DMS79 treated with DMSO at 0.1 percent for 48 hours (cell line): ENCODE results near the gene DNPEP.
"Not testable (repeated sequence)": the region's sequence is repeated elsewhere in the genome, so short reads cannot be mapped to it uniquely, and the experiment has no call there.

ENCODE experiments used
- DNase-seq: peaks from one replicate; lab custom pipeline; 2025; lab: John Stamatoyannopoulos, UW

DNPEP gene

DNA sequence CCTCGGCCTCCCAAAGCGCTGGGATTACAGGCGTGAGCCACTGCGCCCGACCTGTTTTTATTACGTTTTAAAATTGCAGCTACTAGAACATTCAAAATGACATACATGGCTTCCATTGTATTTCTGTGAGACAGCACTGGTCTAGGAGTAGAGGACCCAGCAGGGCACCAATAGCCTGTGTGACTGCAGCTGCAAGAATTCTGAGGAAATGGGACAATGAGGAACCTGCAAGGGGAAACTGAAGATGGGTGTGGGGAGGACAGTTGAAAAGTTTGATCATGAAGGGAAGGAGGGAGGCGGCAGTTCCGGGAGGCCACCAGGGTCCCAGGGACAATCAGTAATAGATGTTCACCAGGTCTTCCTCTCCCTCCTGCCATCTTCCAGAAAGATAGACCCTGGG is 13.9 kb upstream of the DNPEP start:
- no peak for DNase-seq

DNA sequence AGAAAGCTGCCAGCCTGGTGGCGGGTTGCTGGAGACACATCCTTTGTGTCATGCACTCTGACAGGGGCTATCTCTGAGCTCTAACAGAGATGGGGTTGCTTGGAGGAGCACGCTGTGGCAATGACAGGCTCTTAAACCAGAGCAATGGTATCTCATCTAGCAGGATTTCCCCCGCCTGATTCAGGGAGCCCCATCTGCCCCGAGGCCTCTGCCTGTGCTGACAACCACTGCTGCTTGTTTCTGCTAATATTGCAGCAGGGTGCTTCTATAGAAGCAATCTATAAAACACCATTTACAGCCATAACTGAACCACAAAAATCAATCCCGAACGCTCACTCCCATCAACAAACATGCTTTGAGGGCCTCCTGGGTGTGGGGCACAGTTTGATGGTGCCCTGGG is 12.8 kb upstream of the DNPEP start:
- no peak for DNase-seq

DNA sequence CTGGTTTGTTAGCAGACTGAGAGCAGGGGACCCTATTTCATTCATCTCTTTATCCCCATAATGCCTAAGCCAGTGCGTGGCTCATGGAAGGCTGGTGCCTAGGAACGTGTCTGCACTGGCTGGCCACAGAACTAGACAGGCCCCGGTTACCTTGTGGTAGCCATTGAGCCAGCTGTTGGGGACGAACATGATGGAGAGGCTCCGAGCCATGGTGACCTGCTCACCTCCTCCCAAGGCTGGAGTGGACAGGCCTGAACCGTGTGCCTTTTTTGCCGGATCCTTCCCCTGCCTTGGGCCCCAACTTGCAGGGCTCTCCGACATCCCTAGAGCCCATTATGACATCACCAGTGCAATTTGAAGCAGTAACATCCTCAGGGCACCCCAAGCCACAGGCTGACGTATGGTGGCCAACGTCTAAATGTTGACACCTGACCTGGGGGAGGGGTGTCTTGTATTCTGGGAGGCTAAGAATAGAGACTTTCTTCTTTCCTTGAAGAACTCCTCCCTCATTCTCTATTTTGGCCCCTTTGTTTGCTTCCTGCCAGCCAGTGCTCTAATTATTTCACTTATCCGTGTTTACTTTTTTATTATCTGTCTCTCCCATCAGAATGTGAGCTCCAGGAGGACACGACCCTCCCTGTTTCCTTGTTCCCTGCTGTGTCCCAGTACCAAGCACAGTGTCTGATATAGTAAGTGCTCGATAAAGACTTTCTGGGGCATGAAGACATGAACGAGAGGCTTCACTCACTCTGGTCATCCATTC is 12.2 kb upstream of the DNPEP start:
- DNase-seq: no peak

DNA sequence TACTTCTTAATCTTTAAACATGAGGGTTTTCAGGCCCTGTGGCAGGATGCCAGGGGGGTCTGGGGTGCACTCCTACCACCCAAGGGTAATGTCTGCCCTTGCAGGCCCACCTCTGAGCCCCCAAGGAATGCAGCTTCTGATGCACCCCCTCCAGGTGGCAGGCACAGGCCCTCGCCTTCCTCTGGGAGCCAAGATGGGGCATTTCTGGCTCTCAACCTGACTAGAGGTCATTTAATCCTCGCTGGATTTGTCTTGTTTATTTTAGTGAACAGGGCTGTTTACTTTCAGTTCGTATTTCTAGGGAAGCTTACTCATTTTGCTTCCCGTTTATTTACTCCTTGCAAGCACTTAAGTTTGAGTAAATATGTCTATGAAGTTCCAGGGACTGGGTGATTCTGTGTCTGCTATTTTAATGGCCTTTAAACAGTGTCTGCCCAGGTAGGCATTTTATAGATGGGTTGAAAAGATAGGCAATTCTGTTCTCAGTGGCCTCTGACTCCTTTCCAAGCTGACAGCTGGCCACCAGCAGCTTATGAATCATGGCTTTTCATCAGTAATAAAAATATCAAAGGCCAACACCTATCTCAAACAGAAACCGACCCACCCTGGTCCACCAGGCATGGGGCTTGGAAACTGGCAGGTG is 11.1 kb upstream of the DNPEP start:
- peak; percentile 71 for DNase-seq

DNA sequence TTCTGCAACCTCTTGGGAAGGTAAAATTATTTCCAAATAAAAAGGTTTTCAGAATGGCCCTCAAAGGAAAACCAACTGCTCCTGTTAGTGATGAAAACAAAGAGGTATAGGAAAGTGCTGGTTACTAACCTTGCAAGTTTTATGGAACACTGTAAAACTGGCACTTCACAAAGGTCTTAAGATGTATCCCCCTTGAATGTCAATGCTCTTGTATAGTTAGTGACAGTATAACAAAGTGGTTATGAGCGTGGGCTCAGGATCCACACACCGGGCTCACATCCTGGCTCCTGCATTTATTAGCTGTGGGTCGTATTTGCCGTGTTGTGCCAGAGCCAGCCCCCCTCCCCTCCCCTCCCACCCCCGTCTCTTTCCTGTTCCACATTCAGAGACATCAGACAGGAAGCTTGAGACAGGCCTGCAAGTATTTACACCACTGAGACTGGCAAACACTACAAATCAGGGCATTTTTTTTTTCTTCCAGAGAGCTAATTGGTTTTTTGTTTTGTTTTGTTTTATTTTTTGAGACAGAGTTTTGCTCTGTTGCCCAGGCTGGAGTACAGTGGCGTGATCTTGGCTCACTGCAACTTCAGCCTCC is 9.2 kb upstream of the DNPEP start:
- DNase-seq: no peak

DNA sequence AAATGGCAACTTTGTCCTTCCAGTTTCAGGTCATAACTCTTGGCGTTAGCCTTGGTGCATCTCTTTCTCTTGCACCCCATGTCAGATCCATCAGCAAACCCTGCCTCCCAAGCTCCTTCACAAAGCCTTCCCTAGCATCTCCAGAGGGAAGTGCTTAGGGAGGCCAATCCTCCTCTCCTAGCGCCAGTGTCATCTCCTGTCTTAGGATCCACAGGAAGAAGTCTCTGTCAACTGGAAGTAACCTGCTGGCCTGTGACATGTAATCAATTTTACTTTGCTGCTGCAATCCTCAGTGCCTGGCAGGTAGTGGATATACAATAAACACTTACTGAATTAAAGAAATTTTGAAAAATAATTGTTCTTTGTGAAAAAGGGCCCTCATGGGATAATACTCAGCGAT is 7.9 kb upstream of the DNPEP start:
- DNase-seq: no peak

DNA sequence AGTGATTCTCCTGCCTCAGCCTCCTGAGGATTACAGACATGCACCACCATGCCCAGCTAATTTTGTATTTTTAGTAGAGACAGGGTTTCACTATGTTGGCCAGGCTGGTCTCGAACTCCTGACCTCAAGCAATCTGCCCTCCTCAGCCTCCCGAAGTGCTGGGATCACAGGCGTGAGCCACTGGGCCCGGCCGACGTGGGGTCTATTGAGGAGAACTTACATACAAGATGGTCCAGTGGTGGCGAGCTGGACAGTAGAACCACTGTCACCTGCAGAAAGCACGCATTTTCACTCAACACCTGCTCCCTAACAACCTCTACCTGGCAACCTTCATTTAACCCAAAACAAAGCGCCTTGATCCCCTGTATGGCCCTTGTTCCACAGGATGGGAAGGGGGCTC is 7.3 kb upstream of the DNPEP start:
- not testable (repeated sequence) for DNase-seq

DNA sequence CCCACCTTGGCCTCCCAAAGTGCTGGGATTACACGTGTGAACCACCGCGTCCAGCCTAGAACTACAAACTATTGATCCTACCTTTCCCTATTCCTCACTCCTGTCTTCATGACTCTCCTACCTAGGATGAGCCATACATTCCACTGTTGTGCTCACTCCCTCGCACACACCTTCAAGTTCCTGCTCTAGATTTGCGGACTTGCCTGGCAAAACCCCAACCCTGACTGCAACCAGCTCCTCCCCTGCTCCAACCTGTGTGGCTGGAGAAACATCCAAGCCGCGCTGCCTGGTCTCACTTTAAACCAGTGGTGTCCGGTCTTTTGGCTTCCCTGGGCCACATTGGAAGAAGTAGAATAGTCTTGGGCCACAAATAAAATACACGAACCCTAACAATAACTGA is 5.0 kb upstream of the DNPEP start:
- no peak for DNase-seq

DNA sequence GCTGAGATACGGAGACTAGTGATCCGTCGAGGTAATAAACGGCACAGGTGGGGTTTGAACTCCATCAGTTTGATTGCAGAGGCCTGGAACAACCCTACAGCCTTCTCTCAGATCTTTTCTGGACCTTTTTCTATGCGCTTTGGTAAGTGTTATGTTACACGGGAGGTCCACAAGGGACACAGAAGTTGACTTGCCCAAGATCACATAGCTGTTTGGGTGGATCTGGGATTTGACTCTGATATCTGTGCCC is 1.1 kb upstream of the DNPEP start:
- no peak for DNase-seq

DNA sequence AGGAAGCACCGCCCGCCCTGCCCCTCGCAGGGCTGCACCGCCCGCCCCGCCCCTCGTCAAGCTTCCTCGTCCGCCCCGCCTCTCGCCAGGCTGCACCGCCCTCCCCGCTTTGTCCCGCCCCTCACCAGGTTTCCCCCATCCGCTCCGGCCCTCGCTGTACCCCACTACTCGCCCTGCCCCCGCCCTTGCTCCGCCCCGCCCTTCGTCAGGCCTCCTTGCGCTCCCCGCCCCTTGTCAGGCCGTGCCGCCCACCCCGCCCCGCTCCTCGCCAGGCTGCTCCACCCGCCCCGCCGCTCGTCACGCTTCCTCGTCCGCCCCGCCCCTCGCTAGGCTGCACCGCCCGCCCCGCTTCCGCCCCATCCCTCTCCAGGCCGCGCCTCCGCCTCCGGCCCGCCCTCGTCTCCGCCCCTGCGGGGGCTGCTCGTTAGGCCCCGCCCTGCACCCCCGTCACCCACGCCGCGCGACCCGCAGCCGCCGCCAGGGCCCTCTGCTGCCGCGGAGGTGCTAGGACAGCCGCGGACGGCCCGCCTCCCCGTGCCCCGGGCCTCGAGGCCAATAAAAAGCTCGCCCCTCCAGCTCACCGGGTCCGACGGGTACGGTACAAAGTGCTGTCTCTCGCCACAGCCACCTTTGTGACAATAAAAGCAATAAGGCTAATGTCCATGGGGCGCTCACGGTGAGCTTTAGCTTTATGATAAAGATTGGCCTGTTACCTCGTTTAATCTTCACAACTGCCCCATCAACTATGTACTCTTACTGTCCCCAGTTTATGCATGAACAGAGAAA is 602 bp upstream of the DNPEP start:
- peak; percentile 93 for DNase-seq

DNA sequence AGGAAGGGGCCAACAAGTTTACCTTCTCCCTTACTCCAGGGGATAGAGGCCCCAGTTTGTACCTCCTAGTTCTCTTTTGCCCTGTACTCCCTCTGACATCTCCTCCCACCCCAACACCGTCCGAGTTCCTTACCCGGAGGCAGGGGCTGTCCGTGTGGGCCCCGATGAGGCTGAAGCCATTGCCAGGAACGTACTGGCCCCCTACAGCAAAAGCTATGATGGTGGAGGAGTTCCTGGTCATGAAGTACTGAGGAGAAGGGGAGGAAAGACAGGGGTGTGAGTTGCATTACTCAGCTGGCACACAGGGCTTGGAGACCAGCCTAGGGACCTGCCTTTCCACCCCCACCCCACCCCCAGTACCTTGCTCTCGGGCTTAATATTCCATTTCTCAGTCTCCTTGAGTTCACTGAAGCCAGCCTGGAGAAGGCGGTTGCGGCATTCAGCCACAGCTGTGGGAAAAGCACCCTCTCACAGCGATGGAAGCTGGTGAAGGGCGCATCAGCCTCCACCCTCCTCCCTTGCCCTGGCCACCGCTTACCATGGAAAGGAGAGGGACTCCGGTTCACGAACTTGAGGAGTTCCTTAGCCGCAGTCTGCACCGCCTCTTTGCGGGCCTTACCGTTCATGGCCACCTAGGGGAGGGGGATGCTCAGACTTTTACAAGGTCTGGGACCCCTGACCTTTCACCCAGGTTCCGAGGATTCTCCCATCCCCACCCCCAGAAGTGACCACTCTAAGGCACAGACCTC is 1.0 kb downstream of the DNPEP start:
- DNase-seq: no peak

DNA sequence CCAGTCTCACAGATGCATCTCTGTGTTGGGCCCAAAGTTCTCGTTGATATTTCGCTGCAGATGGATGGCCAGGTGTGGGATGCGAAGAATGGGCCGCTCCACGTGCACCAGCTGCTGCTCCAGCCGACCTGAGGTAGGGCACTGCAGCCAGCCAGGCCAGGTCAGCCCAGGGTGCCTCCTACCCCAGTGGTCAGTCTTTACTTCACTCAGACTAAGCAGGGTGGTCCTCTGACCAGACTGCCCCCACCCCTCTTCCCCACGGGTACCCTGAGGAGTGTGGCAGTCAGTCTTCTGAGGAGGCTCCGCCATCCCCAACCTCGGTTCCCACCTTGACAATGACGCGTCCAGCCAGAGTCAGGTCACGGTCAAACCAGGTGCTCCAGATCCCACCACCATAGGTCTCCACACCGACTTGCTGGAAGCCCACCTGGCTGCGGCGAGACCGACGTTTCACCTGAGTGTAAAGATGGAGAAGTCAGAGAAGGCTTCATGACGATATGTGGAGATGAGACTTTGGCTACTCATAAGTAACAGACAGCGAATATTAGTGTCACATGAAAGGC is 1.7 kb downstream of the DNPEP start:
- no peak for DNase-seq

DNA sequence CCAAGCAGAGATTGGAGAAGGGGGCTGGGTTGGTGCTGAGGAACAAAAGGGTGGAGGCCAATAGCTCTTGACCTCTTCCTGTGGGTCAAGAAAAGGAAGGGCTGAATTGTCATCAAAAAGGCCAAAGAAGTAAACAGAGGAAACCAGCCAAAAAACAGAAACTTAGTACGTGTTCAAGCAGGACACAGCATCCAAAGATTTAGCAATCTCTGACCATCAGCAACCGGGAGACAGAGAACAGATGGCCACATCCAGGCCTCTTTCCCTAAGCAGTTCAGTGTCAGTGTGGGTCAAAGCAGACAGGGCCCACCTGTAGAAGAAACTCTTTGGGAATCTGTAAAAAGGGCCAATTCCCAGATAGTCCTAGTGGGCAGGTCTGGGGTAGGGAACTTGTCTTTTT is 2.9 kb downstream of the DNPEP start:
- DNase-seq: no peak

DNA sequence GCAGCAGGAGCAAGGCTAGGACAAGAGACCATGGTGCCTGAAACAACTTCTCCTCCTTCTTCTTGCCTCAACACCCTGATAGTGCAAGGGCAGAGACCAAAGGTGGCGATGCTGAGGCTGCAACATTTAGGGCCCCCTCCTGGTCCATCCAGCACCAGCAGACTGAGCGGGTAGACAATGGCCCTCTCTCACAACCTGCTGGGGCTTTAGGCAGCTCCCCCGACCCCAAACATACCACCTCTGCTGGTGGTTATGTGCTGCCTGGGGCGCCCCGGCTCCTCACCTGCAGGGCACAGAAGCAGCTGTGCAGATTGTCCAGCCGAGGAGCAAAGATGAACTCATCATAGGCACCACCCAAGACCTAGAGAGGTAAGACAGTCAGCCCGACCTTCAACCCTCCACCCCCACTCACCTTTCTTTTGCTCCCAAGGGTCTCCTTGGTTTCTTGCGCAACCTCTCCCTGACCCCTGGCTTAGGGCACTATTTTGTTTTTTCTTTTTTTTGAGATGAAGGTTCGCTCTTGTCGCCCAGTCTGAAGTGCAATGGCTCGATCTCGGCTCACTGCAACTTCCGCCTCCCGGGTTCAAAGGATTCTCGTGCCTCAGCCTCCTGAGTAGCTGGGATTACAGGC is 3.5 kb downstream of the DNPEP start:
- DNase-seq: no peak

DNA sequence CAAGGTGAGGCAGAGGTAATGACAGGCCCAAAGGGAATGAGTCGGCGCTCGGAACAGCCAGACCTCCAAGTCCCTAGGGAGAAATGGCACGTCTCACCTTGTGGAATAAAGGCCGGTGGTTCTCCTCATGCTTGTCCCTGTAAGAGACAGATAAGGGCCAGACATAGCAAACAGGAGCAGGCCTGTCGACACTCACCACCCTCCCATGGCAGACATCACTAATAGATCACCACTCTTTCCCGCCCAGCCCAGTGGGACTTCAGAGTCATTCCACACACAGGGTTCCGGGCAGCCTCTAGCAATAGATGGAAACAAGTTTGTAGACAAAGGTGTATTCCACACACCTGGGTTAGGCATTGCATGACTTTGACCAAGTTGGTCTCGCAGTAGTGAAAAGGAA is 6.3 kb downstream of the DNPEP start:
- DNase-seq: no peak

DNA sequence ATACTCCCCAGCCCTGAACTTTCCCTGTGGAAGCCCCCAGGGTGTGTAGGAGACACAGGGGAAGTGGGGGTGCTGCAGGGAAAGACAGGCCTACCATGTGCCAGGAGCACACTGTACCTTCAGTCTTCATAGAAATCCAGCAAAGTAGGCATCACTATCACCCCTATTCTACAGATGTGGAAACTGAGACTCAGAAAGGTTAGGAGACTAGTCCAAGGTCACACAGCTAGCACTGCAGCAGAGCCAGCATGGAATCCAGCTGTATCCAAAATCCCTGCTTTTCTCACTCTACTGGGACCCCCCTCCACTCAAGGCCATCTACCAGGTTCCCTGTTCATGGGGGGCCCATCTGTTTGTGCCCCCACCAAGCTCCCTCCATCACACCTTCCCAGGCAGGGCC is 6.8 kb downstream of the DNPEP start:
- DNase-seq: no peak

DNA sequence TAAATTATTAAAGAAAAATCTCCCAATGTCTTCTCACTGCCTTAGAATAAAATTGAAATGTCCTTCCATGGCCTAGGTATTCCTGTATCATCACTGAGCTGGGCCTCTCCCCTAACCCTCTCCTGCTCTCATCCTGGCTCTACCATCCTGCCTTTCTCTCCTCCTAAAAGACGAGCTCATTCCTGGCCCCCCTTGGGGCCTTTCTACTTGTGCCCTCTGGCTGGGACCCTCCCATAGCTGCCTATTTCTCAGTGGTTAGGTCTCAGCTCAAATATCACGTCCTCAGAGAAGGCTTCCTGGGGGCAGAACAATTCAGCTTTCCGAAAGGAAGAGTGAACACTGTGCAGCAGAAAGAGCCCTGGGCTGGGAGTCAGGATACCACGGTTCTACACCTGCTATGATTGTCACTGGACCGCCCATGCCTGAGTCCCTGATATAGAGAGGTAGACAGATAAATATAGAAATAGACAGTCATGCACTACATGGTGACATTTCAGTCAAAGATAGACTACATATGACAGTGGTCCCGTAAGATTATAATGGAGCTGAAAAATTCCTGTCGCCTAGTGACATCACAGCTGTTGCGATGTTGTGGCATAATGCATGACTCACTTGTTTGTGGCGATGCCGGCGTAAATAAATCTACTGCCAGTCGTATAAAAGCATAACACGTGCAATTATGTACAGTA is 9.4 kb downstream of the DNPEP start:
- DNase-seq: no peak

DNA sequence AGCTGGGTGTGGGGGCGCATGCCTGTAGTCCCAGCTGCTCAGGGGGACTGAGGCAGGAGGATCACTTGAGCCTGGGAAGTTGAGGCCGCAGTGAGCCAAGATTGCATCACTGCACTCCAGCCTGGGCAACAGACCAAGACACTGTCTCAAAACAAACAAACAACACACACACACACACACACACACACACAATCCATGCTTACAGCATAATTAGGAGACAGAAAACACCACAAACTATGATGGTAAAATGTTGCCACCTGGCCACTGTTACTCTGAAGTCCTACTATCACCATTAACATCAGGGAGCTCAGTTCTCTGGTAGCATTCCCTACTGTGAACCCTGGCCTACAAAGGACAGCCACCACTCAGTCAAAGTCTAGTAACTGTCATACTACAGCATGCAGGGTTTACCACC is 18.3 kb downstream of the DNPEP start:
- peak; percentile 57 for DNase-seq

DNA sequence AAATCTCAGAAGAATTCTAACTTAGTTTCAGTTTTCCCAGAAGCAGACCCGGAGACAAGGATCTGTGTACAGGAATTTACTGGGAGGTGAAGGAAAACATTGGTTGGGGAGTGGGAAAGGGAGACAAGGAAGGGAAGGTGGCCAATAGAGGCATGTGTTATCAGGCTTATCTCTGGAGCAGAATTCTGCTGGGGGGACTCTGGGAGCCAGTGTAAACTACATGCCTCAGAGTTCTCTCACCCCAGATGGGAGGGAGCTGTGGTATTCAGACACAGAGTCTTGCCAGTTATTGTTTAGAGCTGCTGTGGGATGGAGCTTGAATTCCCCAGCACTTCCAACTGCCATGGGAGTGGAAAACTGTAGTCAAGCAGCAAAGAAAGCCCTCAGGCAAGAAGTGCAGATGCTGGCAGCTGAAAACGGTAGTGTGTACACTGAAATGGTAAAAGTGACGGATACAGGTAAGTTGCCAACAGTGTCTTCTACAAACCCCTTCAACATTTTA is 19.0 kb downstream of the DNPEP start:
- peak; percentile 74 for DNase-seq

DNA sequence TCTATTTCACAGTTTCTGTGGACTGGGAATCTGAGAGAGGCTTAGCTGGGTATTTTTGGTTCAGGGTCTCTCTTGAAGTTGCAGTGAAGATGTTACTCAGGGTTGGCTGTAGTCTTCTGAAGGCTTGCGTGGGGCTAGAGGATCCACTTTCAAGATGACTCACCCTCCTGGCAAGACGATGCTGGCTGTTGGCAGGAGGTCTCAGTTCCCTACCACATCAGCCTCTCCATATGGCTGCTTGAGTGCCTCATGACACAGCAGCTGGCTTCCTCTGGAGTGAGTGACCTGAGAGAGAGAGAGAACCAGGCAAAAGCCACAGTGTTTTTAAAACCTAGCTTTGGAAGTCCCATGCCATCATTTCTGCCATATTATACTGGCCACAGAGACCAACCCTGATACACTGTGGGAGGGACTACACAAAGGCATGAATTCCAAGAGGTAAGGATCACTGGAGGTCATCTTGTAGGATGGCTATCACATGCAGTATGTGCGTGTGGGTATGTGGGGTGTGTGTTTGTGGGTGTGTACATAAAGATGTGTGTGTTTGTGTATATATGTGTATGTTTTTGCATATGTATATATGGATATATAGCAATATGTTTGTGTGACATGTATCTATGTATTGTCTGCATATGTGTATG is 25.1 kb downstream of the DNPEP start:
- DNase-seq: peak; percentile 64
